K562 (cell line): ENCODE data around the gene ADM2. TPM values are rescaled to one million over a fixed set of nuclear protein-coding genes. Genes with fewer than 3 reads are reported as not detected.

ENCODE experiments used
- ATAC-seq: fragments of 200-7000 bp; cut with Tn5 transposase; 3 replicates; pipeline ENCODE4 v1.9.1; 2020; ENCODE audit warnings: moderate library complexity
- BruUV-seq: library from RNA; stranded (reverse); fragments of 400-500 nt; replicated peaks from 2 replicates; lab custom pipeline; 2021; lab: Mats Ljungman, UMichigan
- CTCF ChIA-PET: fragments of 300-600 bp; formaldehyde crosslinking; extraction: SDS; loops from one replicate; lab custom pipeline; 2021; ENCODE audit warnings: low intra/inter-chr PET ratio; lab: Yijun Ruan, JAX
- POLR2A ChIA-PET: fragments of 300-600, 350-650 bp; sonication (Branson Sonifier 250); formaldehyde crosslinking; extraction: SDS; loops from one replicate; lab custom pipeline; 2021; ENCODE audit warnings: antibody characterized with exemption, inconsistent platforms; lab: Yijun Ruan, JAX
- DNase-seq, 4 experiments: peaks; one replicate each; pipeline versions ENCODE4 v3.0.0 to v3.0.0-alpha.2; 2011 to 2018; ENCODE audit warnings: low spot score in 3 of 4, mixed read lengths in 3 of 4; ENCODE audit errors: extremely low read depth in 1 of 4
- FAIRE-seq: peaks from 2 replicates; lab custom pipeline; 2011; peaks lifted over from hg19 to GRCh38; lab: Jason Lieb, UNC
- H2AFZ ChIP-seq: 2 replicates; pipeline ENCODE4 v1.6.0; 2011; ENCODE audit warnings: low read depth, low read length, control low read depth, inconsistent platforms
- H3K27ac ChIP-seq: fragments of 200-600 bp; 3 replicates; pipeline ENCODE4 v1.8.0; 2011; ENCODE audit warnings: low read depth, mild to moderate bottlenecking, control low read depth, inconsistent platforms, low read length, moderate library complexity, mixed read lengths; ENCODE audit errors: extremely low read depth
- H3K27me3 ChIP-seq, 2 experiments: fragments of 300-600 bp in 1 of 2; 2 replicates in 1 of 2; 3 replicates in 1 of 2; pipeline versions ENCODE4 v1.6.0 to v1.8.0; 2011; ENCODE audit warnings: inconsistent platforms in 2 of 2, low read length in 2 of 2, mild to moderate bottlenecking in 1 of 2, mixed read lengths in 1 of 2, moderate library complexity in 1 of 2; ENCODE audit not compliant: control insufficient read depth in 2 of 2, insufficient read depth in 2 of 2
- H3K36me3 ChIP-seq: fragments of 300-600 bp; 3 replicates; pipeline ENCODE4 v1.8.0; 2011; ENCODE audit warnings: mild to moderate bottlenecking, low read length, inconsistent platforms; ENCODE audit not compliant: control insufficient read depth, insufficient read depth
- H3K4me1 ChIP-seq, 2 experiments: fragments of 200-600 bp in 1 of 2; replicated peaks in 1 of 2; 2 replicates in 1 of 2; 3 replicates in 1 of 2; pipeline versions ENCODE4 v1.5.1 to v1.8.0; 2011; ENCODE audit warnings: inconsistent platforms in 2 of 2, low read length in 2 of 2, mild to moderate bottlenecking in 1 of 2, mixed read lengths in 1 of 2, moderate library complexity in 1 of 2; ENCODE audit not compliant: control insufficient read depth in 2 of 2, insufficient read depth in 2 of 2
- H3K4me2 ChIP-seq: 2 replicates; pipeline ENCODE4 v1.6.1; 2011; ENCODE audit warnings: low read length, control low read depth, inconsistent platforms, mixed read lengths; ENCODE audit not compliant: insufficient read depth
- H3K4me3 ChIP-seq: fragments of 200-600 bp; sonication (generic), shearing (Covaris generic); 2 replicates; pipeline ENCODE4 v1.5.1; 2016; ENCODE audit warnings: control low read depth, inconsistent platforms
- H3K79me2 ChIP-seq: fragments of 200-600 bp; 3 replicates; pipeline ENCODE4 v1.8.0; 2011; ENCODE audit warnings: low read length, inconsistent platforms; ENCODE audit not compliant: control insufficient read depth, insufficient read depth
- H3K9ac ChIP-seq, 2 experiments: 2 replicates each; pipeline versions ENCODE4 v1.6.0 to v1.6.1; 2011; ENCODE audit warnings: low read depth in 2 of 2, low read length in 2 of 2, control low read depth in 1 of 2, inconsistent platforms in 1 of 2, mild to moderate bottlenecking in 1 of 2, mixed read lengths in 1 of 2; ENCODE audit not compliant: insufficient read depth in 1 of 2
- H3K9me1 ChIP-seq: one replicate; pipeline ENCODE4 v1.6.0; 2011; ENCODE audit warnings: inconsistent platforms, mild to moderate bottlenecking, low read length, moderate library complexity; ENCODE audit not compliant: control insufficient read depth, insufficient read depth
- H3K9me3 ChIP-seq: replicated peaks from 2 replicates; pipeline ENCODE4 v1.5.1; 2011; ENCODE audit warnings: low read depth, low read length, inconsistent platforms; ENCODE audit not compliant: control insufficient read depth, insufficient read depth
- H4K20me1 ChIP-seq: replicated peaks from 2 replicates; pipeline ENCODE4 v1.6.1; 2011; ENCODE audit warnings: low read length, inconsistent platforms, mixed read lengths; ENCODE audit not compliant: control insufficient read depth, insufficient read depth
- CHD2 ChIP-seq: IDR thresholded peaks from 2 replicates; pipeline ENCODE4 v1.6.1; 2011; ENCODE audit warnings: low read depth, low read length
- ILF3 ChIP-seq: fragments of 450-650 bp; IDR thresholded peaks from 2 replicates; pipeline ENCODE4 v1.6.1; 2018; ENCODE audit warnings: antibody characterized with exemption, mild to moderate bottlenecking, moderate library complexity, borderline replicate concordance
- KAT2B ChIP-seq: IDR thresholded peaks from one replicate; pipeline ENCODE4 v1.6.1; 2012; ENCODE audit warnings: low read depth, mild to moderate bottlenecking, control low read depth, inconsistent platforms, low read length, moderate library complexity
- KDM4B ChIP-seq, 2 experiments: fragments of 450-650 bp in 1 of 2; sonication (generic) in 1 of 2; IDR thresholded peaks; 2 replicates each; pipeline ENCODE4 v1.6.1; 2016 to 2017; ENCODE audit warnings: borderline replicate concordance in 2 of 2, antibody characterized with exemption in 1 of 2, low read depth in 1 of 2, mild to moderate bottlenecking in 1 of 2
- NFIX ChIP-seq: fragments of 250-450 bp; sonication (Bioruptor Pico); IDR thresholded peaks from 2 replicates; pipeline ENCODE4 v1.4.0; 2020; ENCODE audit warnings: low read depth, mild to moderate bottlenecking, moderate library complexity
- NR2C2 ChIP-seq, 2 experiments: fragments of 200-800 bp in 1 of 2; sonication (Bioruptor generic) in 1 of 2; sonication (generic) in 1 of 2; formaldehyde crosslinking in 1 of 2; IDR thresholded peaks; 2 replicates each; pipeline versions ENCODE4 v1.6.1 to v1.8.0; 2016 to 2022; ENCODE audit warnings: mild to moderate bottlenecking in 1 of 2, missing compliant biosample characterization in 1 of 2, missing genetic modification characterization in 1 of 2, missing genetic modification reagents in 1 of 2
- PRMT5 ChIP-seq: sonication (generic); formaldehyde crosslinking; IDR thresholded peaks from 2 replicates; pipeline ENCODE4 v1.5.0; 2020; ENCODE audit warnings: missing genetic modification reagents
- SMARCB1 ChIP-seq: IDR thresholded peaks from 2 replicates; pipeline ENCODE4 v1.6.1; 2011; ENCODE audit warnings: improper control_type of control experiment, low read depth; ENCODE audit not compliant: insufficient read length
- TCF3 ChIP-seq: sonication (generic); formaldehyde crosslinking; IDR thresholded peaks from 2 replicates; pipeline ENCODE4 v1.4.0; 2020; ENCODE audit warnings: mild to moderate bottlenecking, missing genetic modification reagents
- THRAP3 ChIP-seq: fragments of 450-650 bp; IDR thresholded peaks from 2 replicates; pipeline ENCODE4 v1.6.1; 2016; ENCODE audit warnings: mild to moderate bottlenecking, inconsistent platforms, borderline replicate concordance
- WGBS: fragments of 100-300 bp; shearing (Covaris generic); methylation state at CpG from one replicate; pipeline ENCODE4 v1.1.6; 2016; ENCODE audit warnings: low coverage, mixed read lengths; ENCODE audit not compliant: insufficient coverage; ENCODE audit errors: missing lambda C conversion rate; 5-methylcytosine and 5-hydroxymethylcytosine counted together
- in situ Hi-C: fragments of 300-500 bp; cut with MboI; formaldehyde crosslinking; loops from 4 replicates; pipeline ENCODE4 v1.15.0; 2018; ENCODE audit warnings: inconsistent platforms, mixed read lengths
- intact Hi-C: fragments of 100-400 bp; cut with micrococcal nuclease; formaldehyde crosslinking; loops from 2 replicates; pipeline ENCODE4 v1.14.2; 2022
- polyA plus RNA-seq, 8 experiments: library from polyadenylated mRNA; depleted of rRNA in 4 of 8; stranded (reverse) in 5 of 8; unstranded in 3 of 8; fragments of >200 nt; fragmentation: Nextera tagmentation in 2 of 8; fragmentation: Illumina TruSeq in 1 of 8; extraction: Ambion mirVana in 2 of 8; extraction: Trizol in 1 of 8; gene quantifications; 2 replicates each; pipeline versions ENCODE4 v1.2.1 to v1.2.3, GENCODE V29; 2011 to 2014; ENCODE audit warnings: inconsistent platforms in 1 of 8, missing spikeins in 1 of 8
- total RNA-seq, 7 experiments: library from RNA; depleted of rRNA in 6 of 7; stranded (reverse); fragments of >200 nt in 6 of 7; fragmentation: Illumina TruSeq in 2 of 7; extraction: Trizol in 2 of 7; gene quantifications; 2 replicates each; pipeline versions ENCODE4 v1.2.1 to v1.2.3, GENCODE V29; 2011 to 2021; ENCODE audit warnings: low replicate concordance in 1 of 7
- TF ChIP-seq, protein P1 (sequence below): fragments of 250-450 bp; sonication (Bioruptor Pico); IDR thresholded peaks from 2 replicates; pipeline ENCODE4 v1.8.0; 2022; ENCODE audit warnings: inconsistent platforms
- TF ChIP-seq, protein P2 (sequence below): sonication (generic); formaldehyde crosslinking; IDR thresholded peaks from 2 replicates; pipeline ENCODE4 v1.9.0; 2022; ENCODE audit warnings: mild to moderate bottlenecking, missing genetic modification reagents

Gene ADM2
- total and polyA plus RNA-seq, 9 of the 15 experiments (the other 6 are each of a cell fraction or from before 2014, with no cell fraction given): 0.11 to 5.1 (median 0.38) TPM

DNA sequence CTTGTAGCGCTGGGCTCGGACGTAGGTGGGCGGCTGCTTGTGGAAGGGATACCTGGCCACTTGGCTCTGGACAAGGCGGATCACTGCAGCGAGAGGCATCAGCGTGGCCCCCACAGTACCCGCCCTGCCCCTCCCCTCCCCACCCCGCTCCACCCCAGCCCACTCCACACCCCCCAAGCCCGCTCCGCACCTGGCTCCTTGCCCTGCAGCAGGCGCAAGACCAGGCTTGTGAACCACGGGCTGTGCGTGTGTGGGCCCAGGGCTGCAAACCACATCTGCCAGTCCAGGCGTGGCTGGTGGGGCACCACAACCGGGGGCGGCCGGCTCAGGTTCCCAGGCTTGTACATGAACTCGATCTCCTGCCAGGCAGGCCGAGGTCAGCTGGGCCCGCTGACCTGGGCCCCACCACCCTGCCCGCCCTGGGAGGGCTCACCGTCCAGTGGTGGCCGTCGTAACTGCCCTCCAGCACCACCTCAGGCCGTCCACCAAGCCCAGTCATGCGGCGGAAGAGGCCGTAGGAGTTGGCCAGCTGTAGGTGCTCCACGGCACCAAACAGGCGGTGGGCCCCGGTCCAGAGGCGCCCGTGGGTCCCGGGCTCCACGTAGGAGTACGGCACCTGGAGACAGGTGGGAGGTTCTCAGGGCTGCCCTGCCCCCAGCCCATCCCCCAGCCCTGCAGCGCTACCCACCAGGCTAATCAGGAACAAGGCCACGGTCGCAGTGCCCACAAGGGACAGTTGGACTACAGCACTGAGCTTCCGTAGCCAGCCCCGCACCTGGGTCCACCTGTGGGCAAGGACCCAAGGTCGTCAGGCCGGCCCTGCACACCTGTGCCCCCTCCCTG lies 23.2 kb downstream of the ADM2 start:
- no peak overlapping the region for H2AFZ ChIP-seq
- 0 out of 2 replicates have a peak, but pooled peaks cover 1% of the 10 kb centered on the region for H3K9me3 ChIP-seq
- WGBS: 94% methylated on average over 12 of the region's 44 CpGs
- POLR2A ChIA-PET: interaction anchor here (1.2 kb wide), 1 partner anchor 34 kb away, joined by 4 read pairs; no protein-coding TSS in a partner anchor
- no peaks in the 10 kb centered on the region for H4K20me1 ChIP-seq
- H3K4me2 ChIP-seq: no peak overlapping the region
- ATAC-seq (no peak), FAIRE-seq (no peak), DNase-seq (no peak)
- in situ Hi-C loops: no loop called here
- H3K4me1 ChIP-seq: peaks cover 0 to 27% of the 10 kb centered on the region in 2 experiments; a peak in 3 of 5 replicates
- H3K27ac ChIP-seq: no peak overlapping the region
- no peaks in the 10 kb centered on the region for H3K27me3 ChIP-seq
- CTCF ChIA-PET: no interaction called here
- intact Hi-C loops: no loop called here
- H3K36me3 ChIP-seq: peaks cover 22% of the 10 kb centered on the region; the same call in 1 of the 3 replicates
- BruUV-seq: no TSS peak
- no peaks in the 10 kb centered on the region for H3K9me1 ChIP-seq
- TF ChIP-seq KAT2B: no peak
- H3K79me2 ChIP-seq: peaks cover 24% of the 10 kb centered on the region
- H3K9ac ChIP-seq: no peak overlapping the region
- H3K4me3 ChIP-seq: no peak overlapping the region

GRCh38 chr22:50505276-50505775 lies 24.0 kb downstream of the ADM2 start:
- Histone ChIP-seq H3K9me1 (no peaks in the 10 kb centered on the region), H3K9me3 (0 out of 2 replicates have a peak, but pooled peaks cover 1% of the 10 kb centered on the region), H2AFZ (no peak overlapping the region), H3K4me1 (peaks cover 0 to 27% of the 10 kb centered on the region in 2 experiments; a peak in 3 of 5 replicates), H3K9ac (no peak overlapping the region), H3K27ac (no peak overlapping the region), H3K4me3 (no peak overlapping the region), H3K4me2 (no peak overlapping the region), H4K20me1 (no peaks in the 10 kb centered on the region), H3K79me2 (peaks cover 31% of the 10 kb centered on the region), H3K36me3 (peaks cover 24% of the 10 kb centered on the region; the same call in 1 of the 3 replicates), H3K27me3 (no peaks in the 10 kb centered on the region)
- no peak for FAIRE-seq
- ATAC-seq: no peak
- 100% methylated on average over 6 of the region's 14 CpGs for WGBS
- in situ Hi-C loops (no loop called here), intact Hi-C loops (no loop called here)
- no peak for DNase-seq
- BruUV-seq: no TSS peak
- POLR2A ChIA-PET: interaction anchor here (1.3 kb wide), 1 partner anchor 8 kb away, joined by 4 read pairs; no protein-coding TSS in a partner anchor
- CTCF ChIA-PET: no interaction called here
- TF ChIP-seq PRMT5 (CRISPR knock-in tag): no peak
- TF ChIP-seq THRAP3: no peak
- TF ChIP-seq TCF3 (CRISPR knock-in tag): no peak
- no peak for TF ChIP-seq KDM4B (IDR thresholded peaks at IDR 0.05; ENCODE audit: borderline replicate concordance in 2 of 2, low read depth in 1 of 2)
- TF ChIP-seq NFIX (CRISPR knock-in tag): no peak
- TF ChIP-seq, protein P1, sequence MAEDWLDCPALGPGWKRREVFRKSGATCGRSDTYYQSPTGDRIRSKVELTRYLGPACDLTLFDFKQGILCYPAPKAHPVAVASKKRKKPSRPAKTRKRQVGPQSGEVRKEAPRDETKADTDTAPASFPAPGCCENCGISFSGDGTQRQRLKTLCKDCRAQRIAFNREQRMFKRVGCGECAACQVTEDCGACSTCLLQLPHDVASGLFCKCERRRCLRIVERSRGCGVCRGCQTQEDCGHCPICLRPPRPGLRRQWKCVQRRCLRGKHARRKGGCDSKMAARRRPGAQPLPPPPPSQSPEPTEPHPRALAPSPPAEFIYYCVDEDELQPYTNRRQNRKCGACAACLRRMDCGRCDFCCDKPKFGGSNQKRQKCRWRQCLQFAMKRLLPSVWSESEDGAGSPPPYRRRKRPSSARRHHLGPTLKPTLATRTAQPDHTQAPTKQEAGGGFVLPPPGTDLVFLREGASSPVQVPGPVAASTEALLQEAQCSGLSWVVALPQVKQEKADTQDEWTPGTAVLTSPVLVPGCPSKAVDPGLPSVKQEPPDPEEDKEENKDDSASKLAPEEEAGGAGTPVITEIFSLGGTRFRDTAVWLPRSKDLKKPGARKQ: no peak
- no peak for TF ChIP-seq ILF3
- TF ChIP-seq NR2C2 (CRISPR knock-in tag; IDR thresholded peaks at IDR 0.05): no peak
- TF ChIP-seq NR2C2 (tag; IDR thresholded peaks at IDR 0.05): no peak
- TF ChIP-seq, protein P2, sequence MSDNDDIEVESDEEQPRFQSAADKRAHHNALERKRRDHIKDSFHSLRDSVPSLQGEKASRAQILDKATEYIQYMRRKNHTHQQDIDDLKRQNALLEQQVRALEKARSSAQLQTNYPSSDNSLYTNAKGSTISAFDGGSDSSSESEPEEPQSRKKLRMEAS (CRISPR knock-in tag): no peak
- TF ChIP-seq SMARCB1: no peak
- TF ChIP-seq CHD2: no peak
